ENCODE results near the gene NDUFA13. TPM values are rescaled to one million over a fixed set of nuclear protein-coding genes. Genes with fewer than 3 reads are reported as not detected.

Gene NDUFA13
- total RNA-seq, 4 donors from 2014 or later, result 41.6 to 113 (median 71.4) TPM

GRCh38 chr19:19475015-19475765, 40.8 kb upstream of the NDUFA13 start:
- no peaks in the 10 kb centered on the region for H3K27me3 ChIP-seq
- TF ChIP-seq EP300 (IDR thresholded peaks at IDR 0.05) (no peak), POLR2AphosphoS5 (IDR thresholded peaks at IDR 0.05) (no peak), POLR2A (IDR thresholded peaks at IDR 0.05) (no peak), CTCF (IDR thresholded peaks at IDR 0.05) (no peak)
- no peaks in the 10 kb centered on the region for H3K9me3 ChIP-seq
- peaks cover 0 to 24% of the 10 kb centered on the region in 2 donors for H3K36me3 ChIP-seq
- peaks cover 0 to 29% (median 3%) of the 10 kb centered on the region in 3 donors for H3K4me1 ChIP-seq
- no peak overlapping the region for H3K4me3 ChIP-seq
- H3K27ac ChIP-seq, result no peak overlapping the region
- 63 to 71% methylated on average over 4 to 6 of the region's 21 CpGs for WGBS, 2 donors (ENCODE audit: low coverage in 1 of 2)
- no peak for ATAC-seq

DNA sequence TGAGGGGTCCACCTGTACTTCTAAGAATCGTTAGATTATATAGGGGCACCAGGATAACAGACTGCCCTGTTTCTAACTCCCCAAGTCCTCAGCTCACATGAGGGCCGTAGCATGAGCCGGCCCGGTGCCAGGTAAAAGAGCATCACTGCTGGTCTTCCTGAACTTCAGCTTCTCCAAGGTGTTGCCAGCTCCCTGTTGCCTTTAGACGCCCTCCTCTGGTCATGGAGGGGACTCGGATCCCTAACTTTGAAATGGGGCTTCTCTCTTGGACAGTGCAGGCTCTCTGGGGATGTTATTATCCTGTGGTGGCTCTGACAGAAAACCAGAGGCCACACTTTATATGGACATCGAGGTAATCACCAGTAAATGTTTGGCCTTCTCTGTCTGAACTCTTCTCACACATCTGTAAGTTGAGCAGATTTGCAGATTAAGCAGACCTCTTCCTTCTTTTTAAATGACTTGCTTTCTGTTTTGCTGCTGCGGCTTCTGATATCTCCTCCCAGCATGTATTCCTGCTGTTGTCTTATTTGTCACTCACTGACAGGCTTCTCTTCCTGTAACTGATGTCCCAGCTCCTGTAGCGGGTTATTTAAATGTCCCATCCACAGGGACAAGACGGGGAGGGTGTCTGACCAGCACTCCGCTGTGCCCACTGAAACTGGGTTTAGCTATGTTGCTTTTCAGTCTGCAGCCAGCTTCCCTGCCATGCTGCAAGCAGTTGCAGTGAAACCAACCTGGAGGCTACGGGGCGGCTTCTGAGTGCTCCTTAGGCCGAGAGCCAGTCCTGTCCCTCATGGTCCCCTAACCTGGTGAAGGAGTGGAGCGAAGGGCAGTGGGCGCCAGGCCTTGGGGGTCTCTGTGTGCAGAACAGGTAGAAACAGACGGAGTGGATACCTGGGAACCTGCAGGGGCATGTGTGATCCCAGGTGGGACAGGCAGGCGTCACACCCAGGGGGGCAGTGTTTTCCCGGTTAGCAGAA, 39.9 kb upstream of the NDUFA13 start:
- ATAC-seq, result peak; percentile 36
- no peak for TF ChIP-seq EP300 (IDR thresholded peaks at IDR 0.05)
- TF ChIP-seq CTCF (IDR thresholded peaks at IDR 0.05), result peak in 1 of 4 experiments; percentile 30
- 68 to 71% methylated on average over 9 to 13 of the region's 19 CpGs for WGBS, 2 donors (ENCODE audit: low coverage in 1 of 2)

GRCh38 chr19:19477705-19478383, 38.2 kb upstream of the NDUFA13 start:
- TF ChIP-seq CTCF (IDR thresholded peaks at IDR 0.05) (no peak), EP300 (IDR thresholded peaks at IDR 0.05) (no peak), POLR2AphosphoS5 (IDR thresholded peaks at IDR 0.05) (no peak), POLR2A (IDR thresholded peaks at IDR 0.05) (no peak)
- Histone ChIP-seq H3K36me3 (peaks cover 0 to 26% of the 10 kb centered on the region in 2 donors), H3K27me3 (no peaks in the 10 kb centered on the region), H3K4me1 (peaks cover 0 to 29% (median 3%) of the 10 kb centered on the region in 3 donors), H3K27ac (no peak overlapping the region), H3K4me3 (no peak overlapping the region), H3K9me3 (no peaks in the 10 kb centered on the region)
- WGBS, 2 donors (ENCODE audit: low coverage in 1 of 2), result 71 to 86% methylated on average over 2 to 4 of the region's 10 CpGs
- no peak for ATAC-seq

More for the DNA sequence above, 39.9 kb upstream of the NDUFA13 start:
- no peaks in the 10 kb centered on the region for H3K27me3 ChIP-seq
- H3K9me3 ChIP-seq, result no peaks in the 10 kb centered on the region
- no peak overlapping the region for H3K27ac ChIP-seq
- H3K36me3 ChIP-seq, result peaks cover 0 to 29% of the 10 kb centered on the region in 2 donors
- peaks cover 0 to 29% (median 3%) of the 10 kb centered on the region in 3 donors for H3K4me1 ChIP-seq
- no peak overlapping the region for H3K4me3 ChIP-seq

DNA sequence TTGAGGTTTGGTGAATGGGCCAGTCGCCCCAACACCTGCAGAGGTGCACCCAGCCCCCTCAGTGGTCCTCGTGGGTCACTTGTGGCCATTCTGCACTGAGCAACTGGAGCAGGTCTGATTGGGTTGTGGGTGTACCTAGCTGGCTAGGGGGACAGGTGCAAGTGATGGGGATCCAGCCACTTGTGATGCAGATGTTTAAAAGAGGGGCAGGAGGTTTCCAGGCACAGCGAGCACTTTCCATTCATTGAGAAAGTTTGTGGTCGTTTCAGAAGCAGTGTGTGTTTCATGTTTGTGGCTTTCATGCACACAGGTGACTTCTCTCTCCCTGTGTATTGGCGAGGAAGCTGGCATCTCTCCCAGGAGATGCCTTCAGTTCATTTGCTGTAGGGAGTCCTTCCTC, 35.3 kb upstream of the NDUFA13 start:
- Histone ChIP-seq H3K27ac (no peak overlapping the region), H3K4me3 (no peak overlapping the region), H3K27me3 (no peaks in the 10 kb centered on the region), H3K36me3 (peaks cover 0 to 16% of the 10 kb centered on the region in 2 donors), H3K4me1 (peaks cover 0 to 22% (median 3%) of the 10 kb centered on the region in 3 donors), H3K9me3 (no peaks in the 10 kb centered on the region)
- WGBS, 2 donors (ENCODE audit: low coverage in 1 of 2), result 100% methylated on average over 1 of the region's 5 CpGs; no CpG with 5 or more reads in 1 of the 2 donors
- no peak for ATAC-seq
- TF ChIP-seq POLR2AphosphoS5 (IDR thresholded peaks at IDR 0.05), result no peak
- TF ChIP-seq POLR2A (IDR thresholded peaks at IDR 0.05), result no peak
- no peak for TF ChIP-seq CTCF (IDR thresholded peaks at IDR 0.05)
- TF ChIP-seq EP300 (IDR thresholded peaks at IDR 0.05), result no peak

Data from gastroesophageal sphincter (tissue), 4 donors.